RKO (cell line): ENCODE measurements around the gene THSD7A.
A peak's percentile ranks its signal among the peaks of the same experiment; 100 is the strongest.
"Not testable (repeated sequence)": the region's sequence is repeated elsewhere in the genome, so short reads cannot be mapped to it uniquely, and the experiment has no call there.

ENCODE experiments used
- DNase-seq: peaks from one replicate; pipeline ENCODE4 v3.0.0-alpha.2; 2016; ENCODE audit warnings: low spot score

THSD7A gene

GRCh38 chr7:11576310-11576709 lies 255.7 kb downstream of the THSD7A start:
- DNase-seq = no peak

GRCh38 chr7:11573128-11573750 lies 258.8 kb downstream of the THSD7A start:
- no peak for DNase-seq

GRCh38 chr7:11570922-11571550 lies 261.0 kb downstream of the THSD7A start:
- no peak for DNase-seq

GRCh38 chr7:11570205-11570604 lies 261.8 kb downstream of the THSD7A start:
- DNase-seq = no peak

GRCh38 chr7:11567571-11567970 lies 264.4 kb downstream of the THSD7A start:
- DNase-seq = no peak

- DNase-seq = peak; percentile 69
Observed at GRCh38 chr7:11557627-11558026, 274.4 kb downstream of the THSD7A start.

GRCh38 chr7:11552676-11553296 lies 279.2 kb downstream of the THSD7A start:
- no peak for DNase-seq

GRCh38 chr7:11551470-11551869 lies 280.5 kb downstream of the THSD7A start:
- DNase-seq = no peak

- no peak for DNase-seq
Observed at GRCh38 chr7:11548532-11548931, 283.5 kb downstream of the THSD7A start.

GRCh38 chr7:11541330-11541729 lies 290.7 kb downstream of the THSD7A start:
- no peak for DNase-seq

GRCh38 chr7:11540271-11540761 lies 291.7 kb downstream of the THSD7A start:
- DNase-seq = no peak

GRCh38 chr7:11539853-11540252 lies 292.1 kb downstream of the THSD7A start:
- no peak for DNase-seq

GRCh38 chr7:11538751-11539299 lies 293.2 kb downstream of the THSD7A start:
- no peak for DNase-seq

- DNase-seq = no peak
Observed at GRCh38 chr7:11533229-11533820, 298.7 kb downstream of the THSD7A start.

GRCh38 chr7:11529382-11529781 lies 302.6 kb downstream of the THSD7A start:
- DNase-seq = no peak

GRCh38 chr7:11527707-11528106 lies 304.3 kb downstream of the THSD7A start:
- no peak for DNase-seq

GRCh38 chr7:11524476-11525397 lies 307.3 kb downstream of the THSD7A start:
- DNase-seq = no peak

GRCh38 chr7:11521964-11522499 lies 310.0 kb downstream of the THSD7A start:
- not testable (repeated sequence) for DNase-seq

- no peak for DNase-seq
Observed at GRCh38 chr7:11517853-11518252, 314.1 kb downstream of the THSD7A start.

GRCh38 chr7:11516328-11516727 lies 315.7 kb downstream of the THSD7A start:
- no peak for DNase-seq

GRCh38 chr7:11513460-11513859 lies 318.5 kb downstream of the THSD7A start:
- DNase-seq = no peak
